Measurements from ENCODE around the gene GRM7. TPM values are rescaled to one million over a fixed set of nuclear protein-coding genes. Genes with fewer than 3 reads are reported as not detected.

The GRM7 gene
- total RNA-seq, 1 donor from 2014 or later, result 0.34 TPM

GRCh38 chr3:6935970-6936369, 75.1 kb downstream of the GRM7 start:
- Mint-ChIP-seq H3K4me3 (ENCODE audit: low read depth) (no peak overlapping the region), H3K27me3 (no peaks in the 10 kb centered on the region), H3K4me1 (ENCODE audit: low read depth) (peaks cover 2% of the 10 kb centered on the region), H3K27ac (no peak overlapping the region), H3K9me3 (ENCODE audit: low read depth) (no peaks in the 10 kb centered on the region), H3K36me3 (ENCODE audit: insufficient read depth) (no peaks in the 10 kb centered on the region)
- TF ChIP-seq CTCF (IDR thresholded peaks at IDR 0.05; ENCODE audit: unreplicated experiment), result no peak
- DNase-seq (ENCODE audit: low spot score, unreplicated experiment), result no peak

- Mint-ChIP-seq H3K27me3 (no peaks in the 10 kb centered on the region), H3K36me3 (ENCODE audit: insufficient read depth) (no peaks in the 10 kb centered on the region), H3K27ac (no peak overlapping the region)
Observed at GRCh38 chr3:6962801-6963200, 101.9 kb downstream of the GRM7 start.

GRCh38 chr3:6965881-6966280, 105.0 kb downstream of the GRM7 start:
- no peaks in the 10 kb centered on the region for H3K36me3 Mint-ChIP-seq (ENCODE audit: insufficient read depth)
- H3K4me3 Mint-ChIP-seq (ENCODE audit: low read depth), result no peak overlapping the region
- H3K9me3 Mint-ChIP-seq (ENCODE audit: low read depth), result no peaks in the 10 kb centered on the region
- H3K4me1 Mint-ChIP-seq (ENCODE audit: low read depth), result no peaks in the 10 kb centered on the region
- H3K27ac Mint-ChIP-seq, result no peak overlapping the region
- no peaks in the 10 kb centered on the region for H3K27me3 Mint-ChIP-seq
- DNase-seq (ENCODE audit: low spot score, unreplicated experiment), result no peak
- no peak for TF ChIP-seq CTCF (IDR thresholded peaks at IDR 0.05; ENCODE audit: unreplicated experiment)

More at GRCh38 chr3:6962801-6963200, 101.9 kb downstream of the GRM7 start:
- H3K9me3 Mint-ChIP-seq (ENCODE audit: low read depth), result no peaks in the 10 kb centered on the region
- no peak for DNase-seq (ENCODE audit: low spot score, unreplicated experiment)
- no peak for TF ChIP-seq CTCF (IDR thresholded peaks at IDR 0.05; ENCODE audit: unreplicated experiment)
- H3K4me1 Mint-ChIP-seq (ENCODE audit: low read depth), result no peaks in the 10 kb centered on the region
- no peak overlapping the region for H3K4me3 Mint-ChIP-seq (ENCODE audit: low read depth)

- no peaks in the 10 kb centered on the region for H3K9me3 Mint-ChIP-seq (ENCODE audit: low read depth)
- H3K4me3 Mint-ChIP-seq (ENCODE audit: low read depth), result no peak overlapping the region
- no peaks in the 10 kb centered on the region for H3K36me3 Mint-ChIP-seq (ENCODE audit: insufficient read depth)
- no peaks in the 10 kb centered on the region for H3K27me3 Mint-ChIP-seq
- H3K27ac Mint-ChIP-seq, result no peak overlapping the region
- no peak for TF ChIP-seq CTCF (IDR thresholded peaks at IDR 0.05; ENCODE audit: unreplicated experiment)
- no peak for DNase-seq (ENCODE audit: low spot score, unreplicated experiment)
- H3K4me1 Mint-ChIP-seq (ENCODE audit: low read depth), result no peaks in the 10 kb centered on the region
Observed at GRCh38 chr3:6971933-6972332, 111.0 kb downstream of the GRM7 start.

- TF ChIP-seq CTCF (IDR thresholded peaks at IDR 0.05; ENCODE audit: unreplicated experiment), result no peak
- Mint-ChIP-seq H3K4me3 (ENCODE audit: low read depth) (no peak overlapping the region), H3K4me1 (ENCODE audit: low read depth) (peaks cover 1% of the 10 kb centered on the region), H3K36me3 (ENCODE audit: insufficient read depth) (no peaks in the 10 kb centered on the region), H3K27ac (no peak overlapping the region), H3K9me3 (ENCODE audit: low read depth) (no peaks in the 10 kb centered on the region), H3K27me3 (no peaks in the 10 kb centered on the region)
- DNase-seq (ENCODE audit: low spot score, unreplicated experiment), result no peak
Observed at GRCh38 chr3:6985848-6986247, 124.9 kb downstream of the GRM7 start.

All from progenitor cell of endocrine pancreas (in vitro differentiated cells).